HEK293 (cell line): ENCODE data around the gene PLEKHA1.

Experiments used
- CTCF ChIA-PET: fragments of 350-600 bp; formaldehyde crosslinking; extraction: SDS; loops from one replicate; lab custom pipeline; 2021; ENCODE audit warnings: antibody characterized with exemption; lab: Yijun Ruan, JAX
- POLR2A ChIA-PET: fragments of 300-600 bp; formaldehyde crosslinking; extraction: SDS; loops from one replicate; lab custom pipeline; 2020; ENCODE audit warnings: antibody characterized with exemption, inconsistent platforms; lab: Yijun Ruan, JAX
- H3K27ac ChIP-seq: fragments of 200-500 bp; sonication (Bioruptor generic); 2 replicates; pipeline ENCODE4 v1.5.1; 2014; ENCODE audit warnings: low read depth, low read length, control low read depth, inconsistent platforms; ENCODE audit errors: extremely low read depth
- H3K36me3 ChIP-seq, 2 experiments: fragments of 200-500 bp in 1 of 2; sonication (Bioruptor generic) in 1 of 2; 1 replicate in 1 of 2; 2 replicates in 1 of 2; pipeline ENCODE4 v1.5.1; 2014 to 2017; ENCODE audit warnings: inconsistent platforms in 2 of 2, low read length in 2 of 2; ENCODE audit not compliant: control insufficient read depth in 2 of 2, insufficient read depth in 1 of 2
- H3K4me1 ChIP-seq: fragments of 200-500 bp; sonication (Bioruptor generic); 2 replicates; pipeline ENCODE4 v1.5.1; 2014; ENCODE audit warnings: mild to moderate bottlenecking, low read length, inconsistent platforms; ENCODE audit not compliant: control insufficient read depth, insufficient read depth
- H3K4me3 ChIP-seq: 2 replicates; pipeline ENCODE4 v1.5.1; 2011; ENCODE audit warnings: low read depth, mild to moderate bottlenecking, control low read depth, low read length, moderate library complexity
- H3K9me3 ChIP-seq: fragments of 200-500 bp; sonication (Bioruptor generic); 2 replicates; pipeline ENCODE4 v1.5.1; 2014; ENCODE audit warnings: low read depth, low read length, inconsistent platforms; ENCODE audit not compliant: control insufficient read depth, insufficient read depth
- KLF16 ChIP-seq: fragments of 450-650 bp; formaldehyde crosslinking; IDR thresholded peaks from 2 replicates; pipeline ENCODE4 v1.5.1; 2017; ENCODE audit warnings: missing biosample characterization, missing genetic modification characterization
- OSR2 ChIP-seq: fragments of 450-650 bp; formaldehyde crosslinking; IDR thresholded peaks from 2 replicates; pipeline ENCODE4 v1.5.1; 2016; ENCODE audit warnings: missing biosample characterization, missing genetic modification characterization
- SETDB1 ChIP-seq: IDR thresholded peaks from one replicate; pipeline ENCODE4 v1.6.1; 2017; ENCODE audit warnings: mild to moderate bottlenecking, low read length, moderate library complexity, mixed read lengths; ENCODE audit not compliant: insufficient read length
- YY1 ChIP-seq: fragments of 450-650 bp; formaldehyde crosslinking; IDR thresholded peaks from 2 replicates; pipeline ENCODE4 v1.5.1; 2018; ENCODE audit warnings: missing biosample characterization, missing genetic modification characterization
- ZEB2 ChIP-seq: fragments of 450-650 bp; formaldehyde crosslinking; IDR thresholded peaks from 2 replicates; pipeline ENCODE4 v1.5.1; 2016; ENCODE audit warnings: missing biosample characterization, missing genetic modification characterization
- ZNF114 ChIP-seq: fragments of 450-650 bp; formaldehyde crosslinking; IDR thresholded peaks from 2 replicates; pipeline ENCODE4 v1.5.0; 2017; ENCODE audit warnings: missing biosample characterization, missing genetic modification characterization
- ZNF155 ChIP-seq: fragments of 450-650 bp; formaldehyde crosslinking; IDR thresholded peaks from 2 replicates; pipeline ENCODE4 v1.5.1; 2016; ENCODE audit warnings: missing biosample characterization, missing genetic modification characterization
- ZNF16 ChIP-seq: fragments of 450-650 bp; formaldehyde crosslinking; IDR thresholded peaks from 2 replicates; pipeline ENCODE4 v1.5.1; 2016; ENCODE audit warnings: low read depth, missing biosample characterization, missing genetic modification characterization
- ZNF221 ChIP-seq: fragments of 450-650 bp; formaldehyde crosslinking; IDR thresholded peaks from 2 replicates; pipeline ENCODE4 v1.5.1; 2017; ENCODE audit warnings: missing biosample characterization, missing genetic modification characterization, borderline replicate concordance
- ZNF266 ChIP-seq: fragments of 450-650 bp; formaldehyde crosslinking; IDR thresholded peaks from 2 replicates; pipeline ENCODE4 v1.5.1; 2016; ENCODE audit warnings: missing biosample characterization, missing genetic modification characterization, low read depth
- ZNF416 ChIP-seq: fragments of 450-650 bp; formaldehyde crosslinking; IDR thresholded peaks from 2 replicates; pipeline ENCODE4 v1.5.1; 2016; ENCODE audit warnings: missing biosample characterization, missing genetic modification characterization
- ZNF529 ChIP-seq: fragments of 450-650 bp; formaldehyde crosslinking; IDR thresholded peaks from 2 replicates; pipeline ENCODE4 v1.5.1; 2017; ENCODE audit warnings: missing genetic modification characterization, missing biosample characterization; ENCODE audit not compliant: insufficient replicate concordance
- ZNF596 ChIP-seq: fragments of 450-650 bp; IDR thresholded peaks from 2 replicates; pipeline ENCODE4 v1.5.0; 2018; ENCODE audit warnings: missing biosample characterization, mild to moderate bottlenecking, missing genetic modification characterization, moderate library complexity
- ZNF600 ChIP-seq: fragments of 450-650 bp; formaldehyde crosslinking; IDR thresholded peaks from 2 replicates; pipeline ENCODE4 v1.5.1; 2016; ENCODE audit warnings: missing biosample characterization, missing genetic modification characterization
- ZNF626 ChIP-seq: fragments of 450-650 bp; sonication (Bioruptor Pico); formaldehyde crosslinking; IDR thresholded peaks from 2 replicates; pipeline ENCODE4 v1.5.1; 2018; ENCODE audit warnings: missing biosample characterization, missing genetic modification characterization, inconsistent platforms
- ZNF670 ChIP-seq: fragments of 450-650 bp; formaldehyde crosslinking; IDR thresholded peaks from 2 replicates; pipeline ENCODE4 v1.5.1; 2016; ENCODE audit warnings: missing biosample characterization, missing genetic modification characterization, low read depth
- ZNF830 ChIP-seq: fragments of 450-650 bp; IDR thresholded peaks from 2 replicates; pipeline ENCODE4 v1.5.0; 2018; ENCODE audit warnings: missing biosample characterization, missing genetic modification characterization, low read depth, mild to moderate bottlenecking, moderate library complexity
- TF ChIP-seq, protein P1 (sequence below): fragments of 450-650 bp; formaldehyde crosslinking; IDR thresholded peaks from 2 replicates; pipeline ENCODE4 v1.5.1; 2016; ENCODE audit warnings: missing biosample characterization, missing genetic modification characterization
- TF ChIP-seq, protein P2 (sequence below): sonication (generic); formaldehyde crosslinking; IDR thresholded peaks from 2 replicates; pipeline ENCODE4 v1.8.1; 2022; ENCODE audit warnings: mild to moderate bottlenecking, moderate library complexity, missing genetic modification reagents
- TF ChIP-seq, protein P3 (sequence below): fragments of 450-650 bp; formaldehyde crosslinking; conservative IDR thresholded peaks from 2 replicates; pipeline ENCODE4 v1.5.1; 2016; ENCODE audit warnings: low read depth, missing biosample characterization, missing genetic modification characterization
- TF ChIP-seq, protein P4 (sequence below): fragments of 450-650 bp; formaldehyde crosslinking; IDR thresholded peaks from 2 replicates; pipeline ENCODE4 v1.5.1; 2016; ENCODE audit warnings: missing biosample characterization, missing genetic modification characterization

PLEKHA1 gene

DNA sequence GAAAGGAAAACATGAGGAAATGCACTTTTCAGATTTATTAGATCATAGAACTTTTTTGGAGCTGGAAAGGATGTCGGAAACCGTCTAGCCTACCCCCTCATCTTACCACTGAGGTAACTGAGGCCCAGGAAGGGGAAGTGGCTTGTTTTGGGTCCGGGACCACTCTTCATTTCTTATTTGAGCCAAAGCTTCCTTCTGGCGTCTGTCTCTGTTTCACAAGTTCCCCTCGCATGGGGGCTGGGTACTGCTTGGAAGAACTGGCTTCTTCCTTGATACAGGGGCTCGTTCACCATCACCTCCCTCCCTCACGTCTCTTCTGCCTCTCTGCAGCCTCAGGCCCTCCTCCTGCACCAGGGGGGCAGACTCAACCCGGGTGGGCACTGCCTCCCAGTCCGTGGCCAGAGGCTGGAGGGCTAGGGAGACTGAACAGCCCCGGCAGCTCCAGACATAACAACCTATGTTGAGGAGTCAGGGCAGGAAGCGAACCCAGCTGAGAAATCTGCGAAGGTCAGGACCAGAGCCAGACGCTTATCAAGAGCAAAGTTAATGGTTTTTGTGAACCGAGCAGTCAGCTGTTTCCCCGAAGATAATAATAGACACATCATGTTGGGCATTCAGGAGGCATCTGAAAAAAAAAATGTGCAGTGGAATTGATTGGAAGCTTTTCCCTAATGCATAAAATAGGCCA is 99.8 kb downstream of the PLEKHA1 start (continued):
- no peak for TF ChIP-seq ZNF596 (tag by site-specific recombination)

DNA sequence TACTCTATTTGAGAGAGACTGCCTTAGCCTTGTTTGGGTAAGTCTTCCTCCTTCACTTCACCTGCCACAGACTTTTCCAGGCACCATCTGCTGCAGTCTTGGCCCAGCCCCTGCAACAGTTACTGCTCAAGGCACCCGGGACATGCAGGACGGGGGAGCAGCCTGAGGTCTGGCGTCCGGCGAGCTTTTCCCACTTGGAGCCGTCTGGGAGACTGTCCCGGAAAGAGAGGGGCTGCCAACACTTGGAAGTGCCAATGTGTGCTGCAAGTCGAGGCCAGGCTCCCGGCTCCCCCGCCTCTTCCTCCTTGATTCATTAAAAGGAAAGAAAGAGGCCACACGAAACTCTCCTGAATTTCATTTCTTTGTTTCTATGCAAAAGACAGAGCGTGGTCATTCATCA is 100.6 kb downstream of the PLEKHA1 start:
- Histone ChIP-seq H3K4me1 (0 out of 2 replicates have a peak, but pooled peaks cover 3% of the 10 kb centered on the region), H3K27ac (no peak overlapping the region), H3K9me3 (no peaks in the 10 kb centered on the region), H3K4me3 (no peak overlapping the region), H3K36me3 (no peaks in the 10 kb centered on the region)
- TF ChIP-seq YY1 (tag by site-specific recombination) (no peak), KLF16 (no peak), ZNF830 (tag by site-specific recombination) (no peak), ZNF114 (no peak), OSR2 (tag by site-specific recombination) (no peak), SETDB1 (no peak), ZNF16 (tag by site-specific recombination) (no peak), ZNF416 (tag by site-specific recombination) (no peak), ZNF266 (tag by site-specific recombination) (no peak), ZEB2 (tag by site-specific recombination) (no peak), ZNF155 (tag by site-specific recombination) (no peak)
- TF ChIP-seq, protein P1, sequence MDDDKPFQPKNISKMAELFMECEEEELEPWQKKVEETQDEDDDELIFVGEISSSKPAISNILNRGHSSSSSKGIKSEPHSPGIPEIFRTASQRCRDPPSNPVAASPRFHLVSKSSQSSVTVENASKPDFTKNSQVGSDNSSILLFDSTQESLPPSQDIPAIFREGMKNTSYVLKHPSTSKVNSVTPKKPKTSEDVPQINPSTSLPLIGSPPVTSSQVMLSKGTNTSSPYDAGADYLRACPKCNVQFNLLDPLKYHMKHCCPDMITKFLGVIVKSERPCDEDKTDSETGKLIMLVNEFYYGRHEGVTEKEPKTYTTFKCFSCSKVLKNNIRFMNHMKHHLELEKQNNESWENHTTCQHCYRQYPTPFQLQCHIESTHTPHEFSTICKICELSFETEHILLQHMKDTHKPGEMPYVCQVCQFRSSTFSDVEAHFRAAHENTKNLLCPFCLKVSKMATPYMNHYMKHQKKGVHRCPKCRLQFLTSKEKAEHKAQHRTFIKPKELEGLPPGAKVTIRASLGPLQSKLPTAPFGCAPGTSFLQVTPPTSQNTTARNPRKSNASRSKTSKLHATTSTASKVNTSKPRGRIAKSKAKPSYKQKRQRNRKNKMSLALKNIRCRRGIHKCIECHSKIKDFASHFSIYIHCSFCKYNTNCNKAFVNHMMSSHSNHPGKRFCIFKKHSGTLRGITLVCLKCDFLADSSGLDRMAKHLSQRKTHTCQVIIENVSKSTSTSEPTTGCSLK, result no peak
- ChIA-PET CTCF (interaction anchor here (1.6 kb wide), 1 partner anchor 90 kb away, joined by 5 read pairs; no protein-coding TSS in a partner anchor), POLR2A (no interaction called here)

DNA sequence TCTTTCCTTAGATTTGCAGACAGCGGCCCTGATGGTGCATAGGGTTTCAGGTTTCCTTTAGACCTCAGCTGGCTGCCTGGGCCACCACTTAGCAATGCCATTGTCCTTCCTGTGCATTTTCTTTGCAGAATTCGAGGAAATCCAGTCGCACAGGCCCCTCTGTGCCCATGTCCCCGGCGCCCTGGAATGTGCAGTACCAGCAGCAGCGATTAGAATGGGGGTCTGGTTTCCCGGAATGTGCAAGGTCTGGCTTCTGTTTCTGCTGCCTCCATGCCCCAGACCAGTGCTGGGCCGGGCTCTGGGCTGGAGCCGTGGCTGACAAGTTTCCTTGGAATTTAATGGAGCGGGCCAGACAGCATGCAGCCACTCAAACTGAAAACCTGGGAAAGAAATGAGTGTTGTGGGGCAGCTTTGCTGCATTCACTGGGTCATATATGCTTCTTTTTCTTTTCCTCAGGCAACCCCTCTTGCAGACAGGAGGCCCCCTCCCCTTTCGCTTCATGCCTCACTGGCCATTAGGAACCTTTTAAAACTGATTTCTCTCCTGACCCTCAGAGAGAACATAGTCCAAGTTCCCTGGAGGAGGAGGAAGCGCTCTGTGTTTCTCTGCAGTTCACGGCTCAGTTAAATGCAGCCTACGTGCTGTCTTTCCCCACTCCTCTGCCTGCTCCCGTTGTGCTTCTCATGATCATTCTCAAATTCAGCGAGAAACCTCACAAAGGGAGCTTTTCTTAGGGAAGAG is 101.3 kb downstream of the PLEKHA1 start:
- no peaks in the 10 kb centered on the region for H3K36me3 ChIP-seq
- H3K27ac ChIP-seq, result no peak overlapping the region
- no peaks in the 10 kb centered on the region for H3K9me3 ChIP-seq
- ChIA-PET CTCF (interaction anchor here (0.6 to 1.6 kb wide), 2 partner anchors 85 to 90 kb away, joined by 3 to 5 read pairs; no protein-coding TSS in a partner anchor), POLR2A (interaction anchor here (0.6 kb wide), 1 partner anchor 67 kb away, joined by 3 read pairs; no protein-coding TSS in a partner anchor)
- no peak overlapping the region for H3K4me3 ChIP-seq
- 0 out of 2 replicates have a peak, but pooled peaks cover 3% of the 10 kb centered on the region for H3K4me1 ChIP-seq
- TF ChIP-seq, protein P2, sequence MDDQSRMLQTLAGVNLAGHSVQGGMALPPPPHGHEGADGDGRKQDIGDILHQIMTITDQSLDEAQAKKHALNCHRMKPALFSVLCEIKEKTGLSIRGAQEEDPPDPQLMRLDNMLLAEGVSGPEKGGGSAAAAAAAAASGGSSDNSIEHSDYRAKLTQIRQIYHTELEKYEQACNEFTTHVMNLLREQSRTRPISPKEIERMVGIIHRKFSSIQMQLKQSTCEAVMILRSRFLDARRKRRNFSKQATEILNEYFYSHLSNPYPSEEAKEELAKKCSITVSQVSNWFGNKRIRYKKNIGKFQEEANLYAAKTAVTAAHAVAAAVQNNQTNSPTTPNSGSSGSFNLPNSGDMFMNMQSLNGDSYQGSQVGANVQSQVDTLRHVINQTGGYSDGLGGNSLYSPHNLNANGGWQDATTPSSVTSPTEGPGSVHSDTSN, result no peak
- TF ChIP-seq ZNF221 (tag by site-specific recombination) (no peak), ZNF416 (tag by site-specific recombination) (no peak), ZNF529 (tag by site-specific recombination) (no peak), ZNF600 (no peak), ZNF16 (tag by site-specific recombination) (no peak), ZNF670 (tag by site-specific recombination) (no peak), ZNF626 (tag by site-specific recombination) (no peak)
- TF ChIP-seq, protein P3, sequence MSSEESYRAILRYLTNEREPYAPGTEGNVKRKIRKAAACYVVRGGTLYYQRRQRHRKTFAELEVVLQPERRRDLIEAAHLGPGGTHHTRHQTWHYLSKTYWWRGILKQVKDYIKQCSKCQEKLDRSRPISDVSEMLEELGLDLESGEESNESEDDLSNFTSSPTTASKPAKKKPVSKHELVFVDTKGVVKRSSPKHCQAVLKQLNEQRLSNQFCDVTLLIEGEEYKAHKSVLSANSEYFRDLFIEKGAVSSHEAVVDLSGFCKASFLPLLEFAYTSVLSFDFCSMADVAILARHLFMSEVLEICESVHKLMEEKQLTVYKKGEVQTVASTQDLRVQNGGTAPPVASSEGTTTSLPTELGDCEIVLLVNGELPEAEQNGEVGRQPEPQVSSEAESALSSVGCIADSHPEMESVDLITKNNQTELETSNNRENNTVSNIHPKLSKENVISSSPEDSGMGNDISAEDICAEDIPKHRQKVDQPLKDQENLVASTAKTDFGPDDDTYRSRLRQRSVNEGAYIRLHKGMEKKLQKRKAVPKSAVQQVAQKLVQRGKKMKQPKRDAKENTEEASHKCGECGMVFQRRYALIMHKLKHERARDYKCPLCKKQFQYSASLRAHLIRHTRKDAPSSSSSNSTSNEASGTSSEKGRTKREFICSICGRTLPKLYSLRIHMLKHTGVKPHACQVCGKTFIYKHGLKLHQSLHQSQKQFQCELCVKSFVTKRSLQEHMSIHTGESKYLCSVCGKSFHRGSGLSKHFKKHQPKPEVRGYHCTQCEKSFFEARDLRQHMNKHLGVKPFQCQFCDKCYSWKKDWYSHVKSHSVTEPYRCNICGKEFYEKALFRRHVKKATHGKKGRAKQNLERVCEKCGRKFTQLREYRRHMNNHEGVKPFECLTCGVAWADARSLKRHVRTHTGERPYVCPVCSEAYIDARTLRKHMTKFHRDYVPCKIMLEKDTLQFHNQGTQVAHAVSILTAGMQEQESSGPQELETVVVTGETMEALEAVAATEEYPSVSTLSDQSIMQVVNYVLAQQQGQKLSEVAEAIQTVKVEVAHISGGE (tag by site-specific recombination), result no peak
- TF ChIP-seq, protein P4, sequence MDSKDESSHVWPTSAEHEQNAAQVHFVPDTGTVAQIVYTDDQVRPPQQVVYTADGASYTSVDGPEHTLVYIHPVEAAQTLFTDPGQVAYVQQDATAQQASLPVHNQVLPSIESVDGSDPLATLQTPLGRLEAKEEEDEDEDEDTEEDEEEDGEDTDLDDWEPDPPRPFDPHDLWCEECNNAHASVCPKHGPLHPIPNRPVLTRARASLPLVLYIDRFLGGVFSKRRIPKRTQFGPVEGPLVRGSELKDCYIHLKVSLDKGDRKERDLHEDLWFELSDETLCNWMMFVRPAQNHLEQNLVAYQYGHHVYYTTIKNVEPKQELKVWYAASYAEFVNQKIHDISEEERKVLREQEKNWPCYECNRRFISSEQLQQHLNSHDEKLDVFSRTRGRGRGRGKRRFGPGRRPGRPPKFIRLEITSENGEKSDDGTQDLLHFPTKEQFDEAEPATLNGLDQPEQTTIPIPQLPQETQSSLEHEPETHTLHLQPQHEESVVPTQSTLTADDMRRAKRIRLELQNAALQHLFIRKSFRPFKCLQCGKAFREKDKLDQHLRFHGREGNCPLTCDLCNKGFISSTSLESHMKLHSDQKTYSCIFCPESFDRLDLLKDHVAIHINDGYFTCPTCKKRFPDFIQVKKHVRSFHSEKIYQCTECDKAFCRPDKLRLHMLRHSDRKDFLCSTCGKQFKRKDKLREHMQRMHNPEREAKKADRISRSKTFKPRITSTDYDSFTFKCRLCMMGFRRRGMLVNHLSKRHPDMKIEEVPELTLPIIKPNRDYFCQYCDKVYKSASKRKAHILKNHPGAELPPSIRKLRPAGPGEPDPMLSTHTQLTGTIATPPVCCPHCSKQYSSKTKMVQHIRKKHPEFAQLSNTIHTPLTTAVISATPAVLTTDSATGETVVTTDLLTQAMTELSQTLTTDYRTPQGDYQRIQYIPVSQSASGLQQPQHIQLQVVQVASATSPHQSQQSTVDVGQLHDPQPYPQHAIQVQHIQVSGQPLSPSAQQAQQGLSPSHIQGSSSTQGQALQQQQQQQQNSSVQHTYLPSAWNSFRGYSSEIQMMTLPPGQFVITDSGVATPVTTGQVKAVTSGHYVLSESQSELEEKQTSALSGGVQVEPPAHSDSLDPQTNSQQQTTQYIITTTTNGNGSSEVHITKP (tag by site-specific recombination), result no peak
